Measurements from ENCODE around the gene CD9. TPM values are rescaled to one million over a fixed set of nuclear protein-coding genes. Genes with fewer than 3 reads are reported as not detected.
A peak's percentile ranks its signal among the peaks of the same experiment; 100 is the strongest.

CD9 gene
- total RNA-seq, 3 donors from 2014 or later, result 91.1 to 436 (median 243) TPM

DNA sequence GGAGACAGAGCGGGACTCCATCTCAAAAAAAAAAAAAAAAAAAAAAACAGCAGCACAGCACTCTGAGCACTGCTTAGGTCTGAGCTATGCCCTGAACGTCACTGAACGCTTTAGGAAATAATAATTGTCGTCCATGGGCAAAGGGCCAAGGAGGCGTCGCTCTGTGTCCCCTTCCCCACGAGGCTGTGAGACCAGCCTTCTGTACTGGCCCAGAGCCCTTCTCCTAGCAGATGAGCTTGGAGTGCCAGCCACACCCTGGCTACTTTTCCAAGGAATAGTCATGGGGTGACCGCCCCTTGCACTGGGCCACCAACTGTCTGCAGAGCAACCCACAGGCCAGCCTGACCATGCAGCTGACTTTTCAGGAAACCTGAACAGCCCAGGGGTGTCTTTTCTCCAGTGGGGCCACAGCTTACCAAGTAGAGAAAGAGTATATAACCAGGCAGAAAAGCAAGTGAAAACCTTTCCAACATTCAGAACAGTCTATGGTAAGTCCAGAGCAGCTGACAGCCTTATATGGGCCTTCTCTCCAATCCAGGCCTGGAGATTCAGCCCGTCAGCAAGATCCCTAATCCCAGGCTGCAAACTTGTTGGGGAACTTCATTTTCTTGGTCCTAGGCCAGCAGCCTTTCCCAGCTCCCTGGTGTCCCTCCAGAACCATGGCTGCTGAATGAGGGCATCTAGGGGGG lies 28.5 kb downstream of the CD9 start:
- no peak for DNase-seq (ENCODE audit: low spot score in 2 of 2)
- no peaks in the 10 kb centered on the region for H3K9me3 ChIP-seq
- peaks cover 39 to 70% of the 10 kb centered on the region in 2 donors for H3K4me1 ChIP-seq
- H3K4me3 ChIP-seq, result no peak overlapping the region
- intact Hi-C loops (cut with DNase I; ENCODE audit: low total_unique reads), result no loop called here
- H3K27ac ChIP-seq, result peak overlapping the region; percentile 95 to 96
- H3K36me3 ChIP-seq, result no peaks in the 10 kb centered on the region
- TF ChIP-seq POLR2AphosphoS5 (IDR thresholded peaks at IDR 0.05) (no peak), POLR2A (IDR thresholded peaks at IDR 0.05) (no peak)
- TF ChIP-seq, protein P1, sequence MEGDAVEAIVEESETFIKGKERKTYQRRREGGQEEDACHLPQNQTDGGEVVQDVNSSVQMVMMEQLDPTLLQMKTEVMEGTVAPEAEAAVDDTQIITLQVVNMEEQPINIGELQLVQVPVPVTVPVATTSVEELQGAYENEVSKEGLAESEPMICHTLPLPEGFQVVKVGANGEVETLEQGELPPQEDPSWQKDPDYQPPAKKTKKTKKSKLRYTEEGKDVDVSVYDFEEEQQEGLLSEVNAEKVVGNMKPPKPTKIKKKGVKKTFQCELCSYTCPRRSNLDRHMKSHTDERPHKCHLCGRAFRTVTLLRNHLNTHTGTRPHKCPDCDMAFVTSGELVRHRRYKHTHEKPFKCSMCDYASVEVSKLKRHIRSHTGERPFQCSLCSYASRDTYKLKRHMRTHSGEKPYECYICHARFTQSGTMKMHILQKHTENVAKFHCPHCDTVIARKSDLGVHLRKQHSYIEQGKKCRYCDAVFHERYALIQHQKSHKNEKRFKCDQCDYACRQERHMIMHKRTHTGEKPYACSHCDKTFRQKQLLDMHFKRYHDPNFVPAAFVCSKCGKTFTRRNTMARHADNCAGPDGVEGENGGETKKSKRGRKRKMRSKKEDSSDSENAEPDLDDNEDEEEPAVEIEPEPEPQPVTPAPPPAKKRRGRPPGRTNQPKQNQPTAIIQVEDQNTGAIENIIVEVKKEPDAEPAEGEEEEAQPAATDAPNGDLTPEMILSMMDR (IDR thresholded peaks at IDR 0.05), result no peak
- no peaks in the 10 kb centered on the region for H3K27me3 ChIP-seq

DNA sequence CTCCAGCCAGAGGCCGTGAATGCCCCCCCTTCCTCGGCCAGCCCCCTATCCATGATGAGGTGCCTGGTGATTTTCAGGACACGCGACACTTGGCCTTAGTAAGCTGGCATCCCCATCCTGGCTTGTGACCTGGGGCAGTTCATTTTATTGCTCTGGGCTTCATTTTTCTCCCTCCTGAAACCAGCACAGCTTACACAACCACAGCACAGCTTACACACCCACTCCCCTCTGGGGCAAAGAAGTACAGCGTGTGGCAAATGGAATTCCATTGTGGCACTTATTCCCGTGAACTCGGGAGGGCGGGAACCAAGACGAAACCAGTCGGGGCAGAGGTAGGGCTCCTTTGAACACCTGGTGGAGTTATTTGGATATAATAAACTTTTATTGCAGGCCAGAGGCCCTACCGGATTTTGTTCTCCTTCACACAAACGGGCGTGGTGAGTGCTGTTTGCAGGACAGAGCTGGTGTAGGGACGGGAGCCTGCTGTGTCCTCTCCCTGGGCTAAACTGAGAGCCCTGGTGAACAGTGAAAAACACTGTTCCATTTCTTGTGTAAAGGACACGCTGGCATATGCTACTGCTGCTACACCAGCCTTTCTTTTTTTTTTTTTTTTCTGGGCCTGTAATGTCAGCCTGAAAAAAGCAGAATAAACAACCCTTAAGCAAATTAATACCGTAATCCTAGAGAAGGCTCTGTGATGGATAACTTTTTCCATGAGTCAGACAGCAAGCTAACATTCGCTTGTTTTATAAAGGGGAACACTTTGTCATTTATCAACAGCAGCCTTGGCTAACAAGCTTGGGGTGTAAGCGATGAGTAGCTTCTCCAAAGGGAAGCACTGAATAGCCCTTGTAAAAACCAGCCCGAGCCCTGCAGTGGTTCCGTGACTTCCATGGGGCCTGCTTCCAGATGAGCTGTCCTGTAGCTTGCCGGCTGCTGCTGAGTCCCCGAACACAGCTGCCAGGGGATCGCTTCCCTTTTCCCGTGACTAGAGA lies 29.3 kb downstream of the CD9 start:
- TF ChIP-seq POLR2AphosphoS5 (IDR thresholded peaks at IDR 0.05) (peak in 2 of 3 donors; percentile 19 to 22), POLR2A (IDR thresholded peaks at IDR 0.05) (no peak)
- TF ChIP-seq, protein P1 (IDR thresholded peaks at IDR 0.05), result no peak
- DNase-seq (ENCODE audit: low spot score in 2 of 2), result peak in 1 of 2 donors; percentile 73
- Histone ChIP-seq H3K9me3 (no peaks in the 10 kb centered on the region), H3K27ac (peak overlapping the region; percentile 95 to 96), H3K4me1 (peaks cover 39 to 74% of the 10 kb centered on the region in 2 donors), H3K36me3 (no peaks in the 10 kb centered on the region), H3K4me3 (peak overlapping the region in 1 of 3 donors; percentile 38), H3K27me3 (no peaks in the 10 kb centered on the region)
- intact Hi-C loops (cut with DNase I; ENCODE audit: low total_unique reads), result no loop called here

DNA sequence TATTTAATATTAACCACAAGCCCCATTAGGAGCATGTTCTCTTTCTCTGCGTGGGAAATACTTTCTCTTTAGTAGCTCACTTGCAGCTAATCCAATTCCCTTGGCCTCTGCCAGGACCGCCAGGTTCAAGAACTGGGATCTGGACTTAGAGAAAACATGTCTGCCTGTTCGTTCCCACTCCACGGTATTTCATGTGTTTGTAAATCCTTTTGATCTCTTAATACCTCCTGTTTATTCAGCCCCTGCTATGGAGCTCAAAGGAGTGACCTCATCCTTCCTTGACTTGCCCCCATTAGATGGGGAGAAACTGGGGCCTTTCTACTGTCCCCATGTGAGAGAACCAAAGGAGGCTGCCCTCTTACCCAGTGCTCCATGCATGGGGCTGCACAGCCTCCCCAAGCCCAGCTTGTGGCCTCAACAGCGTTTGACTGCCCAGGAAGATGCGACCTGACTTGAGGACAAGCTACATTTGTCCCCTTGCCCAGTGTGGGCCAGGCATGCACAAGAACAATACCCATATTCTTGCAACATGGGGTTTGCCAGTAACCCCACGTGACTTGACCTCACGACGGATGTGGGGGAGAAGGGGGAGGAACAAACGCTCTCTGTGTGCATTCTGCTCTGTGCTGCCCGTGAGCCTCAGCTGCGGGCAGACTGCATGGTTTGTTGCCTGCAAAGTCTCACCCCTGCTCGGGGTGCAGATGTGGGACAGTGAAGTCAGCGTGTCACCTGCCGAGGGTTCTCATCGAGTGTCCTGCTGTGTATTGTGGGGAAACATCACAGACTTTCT lies 30.3 kb downstream of the CD9 start:
- intact Hi-C loops (cut with DNase I; ENCODE audit: low total_unique reads), result no loop called here
- peak overlapping the region; percentile 95 to 96 for H3K27ac ChIP-seq
- peak; percentile 71 to 93 for DNase-seq (ENCODE audit: low spot score in 2 of 2)
- no peaks in the 10 kb centered on the region for H3K9me3 ChIP-seq
- no peaks in the 10 kb centered on the region for H3K36me3 ChIP-seq
- peaks cover 38 to 75% of the 10 kb centered on the region in 2 donors for H3K4me1 ChIP-seq
- peak overlapping the region in 1 of 3 donors; percentile 38 for H3K4me3 ChIP-seq
- TF ChIP-seq, protein P1 (IDR thresholded peaks at IDR 0.05), result no peak
- peak; percentile 71 to 86 (median 84) for TF ChIP-seq POLR2AphosphoS5 (IDR thresholded peaks at IDR 0.05)
- H3K27me3 ChIP-seq, result no peaks in the 10 kb centered on the region

DNA sequence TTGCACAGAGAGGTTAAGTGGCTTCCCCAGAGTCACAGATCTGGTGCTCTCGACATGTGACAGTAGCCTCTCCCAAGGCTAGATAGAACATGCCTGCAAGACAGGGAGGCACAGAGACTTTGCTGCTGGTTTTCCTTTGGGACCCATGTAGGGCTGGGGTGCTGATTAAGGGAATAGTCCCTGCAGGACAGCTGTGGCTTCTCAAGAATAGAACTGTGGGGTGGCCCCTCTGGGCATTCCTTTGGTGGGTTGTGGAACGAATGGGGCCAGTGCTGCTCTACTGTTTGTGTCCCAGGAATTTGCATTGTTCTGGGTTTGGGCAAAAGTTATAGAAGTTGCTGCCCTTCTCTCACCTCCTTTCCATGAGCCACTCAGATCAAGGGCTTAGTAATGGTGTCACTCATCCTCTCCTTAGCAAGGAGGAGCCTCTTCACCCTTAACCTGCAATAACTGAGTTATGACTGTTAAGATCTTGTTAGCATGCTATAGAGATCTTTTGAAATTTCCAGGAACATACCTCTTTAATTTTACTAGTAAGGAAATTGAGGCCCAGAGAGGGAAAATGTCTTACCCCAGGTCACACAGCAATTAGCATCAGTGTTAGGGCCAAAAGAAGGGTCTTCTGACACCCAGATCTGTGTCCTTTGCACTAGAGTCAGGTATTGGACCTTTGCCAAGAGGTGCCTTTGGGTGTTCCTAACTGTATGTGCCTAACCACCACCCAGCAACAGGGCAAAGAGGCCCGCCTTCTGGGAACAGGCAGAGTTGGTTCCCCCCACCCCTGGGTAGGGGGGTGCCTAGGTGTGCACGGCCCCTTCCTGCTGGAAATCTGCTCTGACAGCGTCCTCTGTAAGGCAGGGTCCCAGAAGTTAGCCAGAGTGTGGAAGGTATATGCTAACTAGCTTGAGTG lies 31.4 kb downstream of the CD9 start:
- intact Hi-C loops (cut with DNase I; ENCODE audit: low total_unique reads), result no loop called here
- Histone ChIP-seq H3K4me3 (no peak overlapping the region), H3K27me3 (no peaks in the 10 kb centered on the region), H3K9me3 (no peaks in the 10 kb centered on the region), H3K36me3 (no peaks in the 10 kb centered on the region), H3K27ac (peak overlapping the region; percentile 95 to 96), H3K4me1 (peaks cover 30 to 75% of the 10 kb centered on the region in 2 donors)
- no peak for DNase-seq (ENCODE audit: low spot score in 2 of 2)
- TF ChIP-seq, protein P1 (IDR thresholded peaks at IDR 0.05), result no peak
- TF ChIP-seq POLR2A (IDR thresholded peaks at IDR 0.05) (no peak), POLR2AphosphoS5 (IDR thresholded peaks at IDR 0.05) (no peak)

Data from breast epithelium (tissue), 4 donors.